HG03280 (cell line): Measurements from ENCODE around the gene ZBED6.
"Not testable (repeated sequence)": the region's sequence is repeated elsewhere in the genome, so short reads cannot be mapped to it uniquely, and the experiment has no call there.

Experiments used
- ATAC-seq: cut with Tn5 transposase; IDR thresholded peaks from one replicate; pipeline ENCODE4 v1.9.1; 2021; ENCODE audit warnings: mild to moderate bottlenecking, moderate library complexity; ENCODE audit not compliant: unreplicated experiment

ZBED6 gene

GRCh38 chr1:203778789-203779188, 16.6 kb upstream of the ZBED6 start:
- ATAC-seq, result no peak

GRCh38 chr1:203781962-203782361, 13.5 kb upstream of the ZBED6 start:
- ATAC-seq, result no peak

GRCh38 chr1:203789966-203790365, 5.5 kb upstream of the ZBED6 start:
- no peak for ATAC-seq

- ATAC-seq, result no peak
Measured at GRCh38 chr1:203791498-203791897, 3.9 kb upstream of the ZBED6 start.

GRCh38 chr1:203792486-203792885, 2.9 kb upstream of the ZBED6 start:
- ATAC-seq, result no peak

- ATAC-seq, result not testable (repeated sequence)
Measured at GRCh38 chr1:203793561-203793960, 1.9 kb upstream of the ZBED6 start.

GRCh38 chr1:203794764-203795440, 521 bp upstream of the ZBED6 start:
- ATAC-seq, result no peak

GRCh38 chr1:203796236-203796605, 798 bp downstream of the ZBED6 start:
- ATAC-seq, result no peak

GRCh38 chr1:203797216-203797615, 1.8 kb downstream of the ZBED6 start:
- ATAC-seq, result no peak

- ATAC-seq, result no peak
Measured at GRCh38 chr1:203797948-203798655, 2.7 kb downstream of the ZBED6 start.

GRCh38 chr1:203799157-203799556, 3.7 kb downstream of the ZBED6 start:
- no peak for ATAC-seq

GRCh38 chr1:203799971-203800370, 4.5 kb downstream of the ZBED6 start:
- ATAC-seq, result no peak

- ATAC-seq, result no peak
Measured at GRCh38 chr1:203805689-203806088, 10.3 kb downstream of the ZBED6 start.

- ATAC-seq, result no peak
Measured at GRCh38 chr1:203807196-203807595, 11.8 kb downstream of the ZBED6 start.

GRCh38 chr1:203813581-203814341, 18.3 kb downstream of the ZBED6 start:
- ATAC-seq, result no peak

- ATAC-seq, result no peak
Measured at GRCh38 chr1:203818399-203818798, 23.0 kb downstream of the ZBED6 start.

- no peak for ATAC-seq
Measured at GRCh38 chr1:203823306-203823705, 27.9 kb downstream of the ZBED6 start.

- ATAC-seq, result no peak
Measured at GRCh38 chr1:203826175-203826574, 30.8 kb downstream of the ZBED6 start.

- ATAC-seq, result no peak
Measured at GRCh38 chr1:203828002-203828401, 32.6 kb downstream of the ZBED6 start.

- ATAC-seq, result no peak
Measured at GRCh38 chr1:203828503-203828902, 33.1 kb downstream of the ZBED6 start.

- not testable (repeated sequence) for ATAC-seq
Measured at GRCh38 chr1:203829247-203829646, 33.8 kb downstream of the ZBED6 start.

- ATAC-seq, result no peak
Measured at GRCh38 chr1:203835476-203835875, 40.1 kb downstream of the ZBED6 start.
